Right cardiac atrium (tissue), 5 donors: ENCODE data around the gene FZD4. TPM values are rescaled to one million over a fixed set of nuclear protein-coding genes. Genes with fewer than 3 reads are reported as not detected.
"Not testable (repeated sequence)": the region's sequence is repeated elsewhere in the genome, so short reads cannot be mapped to it uniquely, and the experiment has no call there.

Experiments
- ATAC-seq, 2 donors: fragments of 200-7000 bp; cut with Tn5 transposase; one replicate each; pipeline versions ENCODE4 v1.8.0 to v1.9.1; 2020; ENCODE audit warnings: moderate library complexity in 2 of 2, mild to moderate bottlenecking in 1 of 2
- DNase-seq, 3 donors: peaks; one replicate each; pipeline ENCODE4 v3.0.0-alpha.2; 2020
- H3K27ac ChIP-seq: one replicate; pipeline ENCODE4 v1.5.1; 2013; ENCODE audit warnings: mild to moderate bottlenecking, low read length, control low read depth, moderate library complexity
- H3K27me3 ChIP-seq: one replicate; pipeline ENCODE4 v1.6.1; 2013; ENCODE audit not compliant: control insufficient read depth, insufficient read depth
- H3K4me1 ChIP-seq: one replicate; pipeline ENCODE4 v1.6.1; 2013; ENCODE audit warnings: low read length; ENCODE audit not compliant: control insufficient read depth, insufficient read depth
- H3K4me3 ChIP-seq: one replicate; pipeline ENCODE4 v1.5.1; 2013; ENCODE audit warnings: low read length, control low read depth
- H3K9me3 ChIP-seq: one replicate; pipeline ENCODE4 v1.6.1; 2013; ENCODE audit warnings: low read length; ENCODE audit not compliant: control insufficient read depth
- WGBS: extraction: QIAGEN DNeasy Blood & Tissue Kit; methylation state at CpG from one replicate; pipeline ENCODE4 v1.1.7; 2013; 5-methylcytosine and 5-hydroxymethylcytosine counted together
- intact Hi-C, 4 donors: fragments of 100-400 bp; cut with DNase I; formaldehyde crosslinking; loops; one replicate each; pipeline versions ENCODE4 v1.11.0 to v1.14.0; 2022 to 2023
- long read RNA-seq, 4 donors: library from polyadenylated mRNA; unstranded; transcript quantifications; one replicate each; pipeline ENCODE4 v2.0.0, GENCODE V29; 2020 to 2021
- polyA plus RNA-seq: library from polyadenylated mRNA; stranded (reverse); fragments of 200-250 nt; gene quantifications from one replicate; pipeline ENCODE4 v1.2.3, GENCODE V29; 2013
- total RNA-seq, 4 donors: library from RNA; stranded (reverse); fragmentation: NEBNext Ultra II Directional; extraction: Animal tissue kit (Norgen Biotek cat#: 25700); gene quantifications; one replicate each; pipeline ENCODE4 v1.2.1, GENCODE V29; 2021
- donor health status: healthy with polysubstance abuse.
- donor health status: DM: no; HTN: yes; CAD: no.
- donor health status: DM: no; HTN: no; CAD: no.
- donor health status: DM: no; HTN: yes; CAD: no; lungs with severe emphysema.
- donor health status: DM: yes; HTN: yes; CAD: no.

Gene FZD4
- 10 to 100 TPM; 20.6 to 28.3 (median 24.6) TPM for total RNA-seq
- 13.9 TPM for polyA plus RNA-seq
- long read RNA-seq, donor 1, full-length matches to known transcripts = 2 of 13 reads
- long read RNA-seq, donor 1, partial matches to known transcripts = 0 of 13 reads
- long read RNA-seq, donor 1, other reads (novel, unspliced or antisense) = 11 of 13 reads
- long read RNA-seq, donor 2, full-length matches to known transcripts = 1 of 3 reads
- long read RNA-seq, donor 2, partial matches to known transcripts = 0 of 3 reads
- long read RNA-seq, donor 2, other reads (novel, unspliced or antisense) = 2 of 3 reads
- long read RNA-seq, donor 3, full-length matches to known transcripts = 7 of 51 reads
- long read RNA-seq, donor 3, partial matches to known transcripts = 0 of 51 reads
- long read RNA-seq, donor 3, other reads (novel, unspliced or antisense) = 44 of 51 reads
- long read RNA-seq, donor 4, full-length matches to known transcripts = 4 of 10 reads
- long read RNA-seq, donor 4, partial matches to known transcripts = 0 of 10 reads
- long read RNA-seq, donor 4, other reads (novel, unspliced or antisense) = 6 of 10 reads

DNA sequence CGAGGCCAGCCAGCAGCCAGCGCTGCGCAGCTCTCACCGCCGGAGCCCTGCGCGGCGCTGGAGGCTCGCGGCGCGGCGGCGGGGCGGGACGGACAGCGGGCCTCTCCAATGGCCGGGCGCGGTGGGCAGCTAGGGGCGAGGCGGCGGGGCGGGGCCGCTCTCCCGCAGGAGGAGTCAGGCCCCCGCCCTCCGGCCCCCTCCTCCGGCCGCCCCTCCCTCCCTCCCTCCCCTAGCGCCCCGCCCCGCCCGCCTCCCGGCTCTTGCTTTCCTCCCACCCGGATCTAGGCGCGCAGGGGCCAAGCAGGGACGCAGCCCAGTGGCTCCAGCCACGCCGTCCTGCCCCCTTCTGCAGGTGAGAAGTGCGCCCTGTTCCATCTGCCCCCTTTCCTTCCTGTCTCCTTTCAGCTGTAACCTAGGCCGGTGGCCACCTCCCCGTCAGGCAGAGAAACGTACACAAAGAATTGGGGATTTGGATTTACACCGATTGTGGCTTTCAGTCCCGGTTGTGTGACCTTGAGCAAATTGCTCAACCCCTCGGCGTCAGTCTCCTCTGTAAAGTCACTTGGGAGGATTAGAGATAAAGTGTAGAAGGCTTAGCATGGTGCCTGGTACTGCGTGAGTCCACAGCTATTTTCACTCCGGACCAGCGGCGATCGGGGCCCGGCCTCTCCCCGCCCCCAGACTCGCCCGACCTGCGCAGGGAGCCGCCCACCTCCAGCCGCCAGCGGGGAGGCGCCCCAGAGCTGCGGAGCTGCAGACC lies at the start of gene FZD4:
Gene FZD4 (minus strand): TSS at position 35 of the 760 bp plus-strand sequence. CDS start 310 bp downstream, outside the sequence.
- no peaks in the 10 kb centered on the region for H3K9me3 ChIP-seq
- DNase-seq (peak; percentile 94 to 98 (median 97)), ATAC-seq (peak; percentile 94 to 95)
- under 1% methylated on average over 60 of the region's 64 CpGs for WGBS
- no peaks in the 10 kb centered on the region for H3K27me3 ChIP-seq
- H3K27ac ChIP-seq = peak within 1 kb of the TSS; percentile 97
- intact Hi-C loops = loop anchor here in 1 of 4 donors (5.0 kb wide), 1 partner anchor 82 kb away; the partner anchor contains the start of gene TMEM135
- H3K4me1 ChIP-seq = peaks cover 8% of the 10 kb centered on the region
- H3K4me3 ChIP-seq = peak within 1 kb of the TSS; percentile 87

DNA sequence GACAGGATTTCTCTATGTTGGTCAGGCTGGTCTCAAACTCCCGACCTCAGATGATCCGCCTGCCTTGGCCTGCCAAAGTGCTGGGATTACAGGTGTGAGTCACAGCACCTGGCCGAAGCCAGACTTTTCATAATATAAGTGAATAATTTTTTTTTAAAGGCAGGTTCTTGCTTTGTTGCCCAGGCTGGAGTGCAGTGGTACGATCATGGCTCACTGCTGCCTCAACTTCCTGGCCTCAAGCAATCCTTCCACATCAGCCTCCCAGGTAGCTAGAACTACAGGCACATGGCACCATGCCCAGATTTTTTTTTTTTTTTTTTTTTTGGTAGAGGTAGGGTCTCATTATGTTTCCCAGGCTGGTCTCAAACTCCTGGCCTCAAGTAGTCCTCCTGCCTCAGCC lies 49.1 kb upstream of the FZD4 start:
- WGBS = 96% methylated on average over 4 of the region's 4 CpGs
- not testable (repeated sequence) for DNase-seq

DNA sequence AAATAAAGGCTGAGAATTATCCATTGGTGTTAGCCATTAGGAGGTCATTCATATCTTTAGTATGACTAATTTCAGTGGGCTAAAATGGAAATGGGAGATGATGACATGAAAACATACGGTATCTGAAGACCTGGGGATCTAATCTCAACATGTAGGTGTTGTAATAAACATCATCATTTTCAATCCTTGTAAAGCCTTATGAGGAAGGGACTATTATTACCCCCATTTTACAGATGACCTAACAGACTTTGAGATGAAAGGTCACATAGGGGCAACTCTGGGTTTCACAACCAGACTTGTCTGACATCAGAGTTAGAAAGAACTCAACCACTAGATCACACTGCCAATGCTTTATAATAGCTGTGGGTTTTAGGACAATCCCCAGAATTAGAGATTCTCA lies 47.7 kb upstream of the FZD4 start:
- H3K4me3 ChIP-seq = no peak overlapping the region
- 90% methylated on average over 1 of the region's 1 CpG for WGBS
- intact Hi-C loops = loop anchor here in 1 of 4 donors (5.0 kb wide), 1 partner anchor 51 kb away; no protein-coding TSS in a partner anchor
- H3K4me1 ChIP-seq = no peaks in the 10 kb centered on the region
- DNase-seq (no peak), ATAC-seq (no peak)
- H3K27ac ChIP-seq = no peak overlapping the region
- H3K27me3 ChIP-seq = no peaks in the 10 kb centered on the region
- H3K9me3 ChIP-seq = no peaks in the 10 kb centered on the region

More for the DNA sequence above, 49.1 kb upstream of the FZD4 start:
- H3K4me3 ChIP-seq, H3K4me1 ChIP-seq, ATAC-seq, H3K27me3 ChIP-seq, H3K9me3 ChIP-seq, H3K27ac ChIP-seq: not testable (repeated sequence)
- intact Hi-C loops = loop anchor here in 1 of 4 donors (5.0 kb wide), 1 partner anchor 52 kb away; no protein-coding TSS in a partner anchor

DNA sequence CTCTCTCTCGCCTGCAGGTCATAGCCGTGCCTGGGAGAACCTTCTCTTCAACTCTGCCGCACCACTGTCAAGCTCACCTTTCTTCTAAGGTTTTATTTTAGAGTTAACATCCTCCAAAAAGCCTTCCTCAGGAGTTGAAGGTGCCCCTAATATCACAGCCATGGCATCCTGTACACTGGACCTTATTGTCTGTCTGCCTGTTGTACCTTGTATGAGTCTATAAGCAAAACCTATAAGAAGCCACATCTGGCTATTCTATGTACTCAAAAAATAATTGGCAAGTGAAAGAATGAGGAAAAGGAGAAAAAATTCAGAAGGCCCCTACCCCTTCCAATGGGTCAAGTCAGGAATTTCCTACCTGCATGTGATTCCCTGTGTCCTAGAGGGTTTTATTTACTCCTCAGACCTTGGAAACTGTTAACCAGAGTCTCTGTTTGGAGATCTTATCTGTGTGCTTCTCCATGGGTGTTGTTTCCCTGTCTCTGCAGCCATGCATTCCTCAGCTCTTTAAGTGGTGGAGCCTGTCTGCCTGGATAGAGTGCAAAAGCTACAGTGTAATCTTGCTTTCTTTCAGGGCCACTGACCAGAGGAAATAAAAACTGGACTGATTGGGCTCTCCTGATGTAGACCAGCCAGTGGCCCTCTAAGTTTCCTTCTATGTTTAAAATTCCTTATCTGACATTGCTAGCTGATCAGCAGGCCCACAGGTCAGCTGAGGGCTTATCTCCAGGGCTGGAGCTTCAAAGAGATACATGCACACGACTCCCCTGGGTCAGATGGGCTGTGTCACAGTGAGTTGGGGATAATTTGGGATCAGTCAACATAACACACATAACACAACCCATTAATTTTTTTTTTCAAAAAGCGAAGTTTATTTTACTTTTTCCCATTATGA lies 44.9 kb upstream of the FZD4 start:
- H3K27me3 ChIP-seq = no peaks in the 10 kb centered on the region
- peak; percentile 90 for ATAC-seq
- H3K9me3 ChIP-seq = no peaks in the 10 kb centered on the region
- 64% methylated on average over 5 of the region's 5 CpGs for WGBS
- H3K4me3 ChIP-seq = no peak overlapping the region
- peak in 1 of 3 donors; percentile 72 for DNase-seq
- intact Hi-C loops = loop anchor here in 1 of 4 donors (5.0 kb wide), 1 partner anchor 48 kb away; no protein-coding TSS in a partner anchor
- H3K27ac ChIP-seq = peak overlapping the region; percentile 59
- no peaks in the 10 kb centered on the region for H3K4me1 ChIP-seq

DNA sequence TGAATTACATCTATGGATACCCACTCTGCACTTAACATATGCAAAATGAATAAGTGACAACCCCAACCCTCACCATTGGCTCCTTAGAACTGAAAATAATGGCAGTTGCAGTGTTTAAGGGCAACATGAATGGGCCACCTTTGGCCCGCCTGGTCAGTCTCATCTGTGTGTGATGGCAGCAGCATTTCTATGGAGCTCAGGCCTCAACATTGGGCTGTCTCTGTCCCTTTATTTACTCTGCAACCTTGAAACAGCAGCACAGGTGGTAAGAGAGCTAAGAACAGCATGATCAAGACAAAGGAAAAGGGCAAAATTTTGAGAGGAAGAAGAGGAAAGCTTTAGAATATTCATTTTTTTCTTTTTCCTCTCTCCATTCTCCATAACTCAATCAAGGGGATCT lies 44.2 kb upstream of the FZD4 start:
- H3K4me3 ChIP-seq = no peak overlapping the region
- intact Hi-C loops = no loop called here
- WGBS = 98% methylated on average over 1 of the region's 1 CpG

DNA sequence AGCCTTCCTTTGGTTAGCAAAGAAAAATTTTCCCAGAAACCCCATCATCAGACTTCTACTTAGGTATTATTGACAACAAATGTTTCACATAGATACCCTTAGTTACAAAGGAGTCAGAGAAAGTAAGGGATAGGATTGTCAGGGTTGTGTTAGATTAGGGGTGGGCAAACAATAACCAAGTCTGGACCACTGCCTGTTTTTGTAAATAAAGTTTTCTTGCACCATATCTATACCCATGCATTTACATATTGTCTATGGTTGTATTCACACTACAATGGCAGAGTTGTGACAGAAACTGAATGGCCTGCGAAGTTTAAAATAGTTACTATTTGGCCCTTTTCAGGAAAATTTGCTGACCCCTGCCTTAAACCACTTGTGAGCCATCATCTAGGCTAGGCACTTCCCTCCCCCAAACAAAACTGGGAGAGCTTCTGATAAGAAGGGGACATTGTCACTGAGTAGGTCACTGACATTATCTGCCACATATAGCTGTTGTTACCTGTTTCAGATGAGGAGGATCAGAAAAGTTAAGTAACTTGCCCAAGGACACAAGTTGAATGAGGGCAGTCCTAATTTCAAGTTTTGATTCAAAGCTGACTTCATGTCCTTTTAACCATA lies 41.9 kb upstream of the FZD4 start:
- WGBS = 96% methylated on average over 1 of the region's 1 CpG
- Histone ChIP-seq H3K4me1 (no peaks in the 10 kb centered on the region), H3K27me3 (no peaks in the 10 kb centered on the region), H3K9me3 (no peaks in the 10 kb centered on the region), H3K4me3 (no peak overlapping the region), H3K27ac (no peak overlapping the region)
- ATAC-seq (no peak), DNase-seq (no peak)
- intact Hi-C loops = no loop called here

More for the DNA sequence above, 44.2 kb upstream of the FZD4 start:
- no peak for ATAC-seq
- DNase-seq = no peak
- Histone ChIP-seq H3K27me3 (no peaks in the 10 kb centered on the region), H3K9me3 (no peaks in the 10 kb centered on the region), H3K4me1 (no peaks in the 10 kb centered on the region), H3K27ac (no peak overlapping the region)

DNA sequence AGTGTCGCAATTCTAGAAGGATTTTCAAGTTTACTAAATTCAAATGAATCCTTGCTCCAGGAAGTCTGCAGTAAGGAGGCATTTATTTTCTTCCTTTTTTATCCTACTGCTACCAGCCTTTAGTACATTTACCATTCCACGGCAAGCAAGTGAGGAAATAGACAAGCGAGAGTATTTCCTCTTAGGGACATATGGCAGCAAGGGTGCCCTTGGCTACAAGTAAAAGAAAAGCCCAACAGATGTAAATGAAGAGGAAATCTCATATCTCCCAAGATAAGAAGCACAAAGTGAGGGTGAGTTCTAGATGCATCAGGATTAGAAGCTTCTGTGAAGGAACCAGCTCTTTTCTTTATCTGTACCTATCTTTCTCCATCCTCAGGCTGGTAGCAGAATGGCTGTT lies 37.8 kb upstream of the FZD4 start:
- Histone ChIP-seq H3K9me3 (no peaks in the 10 kb centered on the region), H3K27ac (no peak overlapping the region), H3K27me3 (no peaks in the 10 kb centered on the region), H3K4me1 (peaks cover 5% of the 10 kb centered on the region), H3K4me3 (no peak overlapping the region)
- ATAC-seq (no peak), DNase-seq (no peak)
- WGBS = 66% methylated on average over 3 of the region's 3 CpGs
- intact Hi-C loops = no loop called here

DNA sequence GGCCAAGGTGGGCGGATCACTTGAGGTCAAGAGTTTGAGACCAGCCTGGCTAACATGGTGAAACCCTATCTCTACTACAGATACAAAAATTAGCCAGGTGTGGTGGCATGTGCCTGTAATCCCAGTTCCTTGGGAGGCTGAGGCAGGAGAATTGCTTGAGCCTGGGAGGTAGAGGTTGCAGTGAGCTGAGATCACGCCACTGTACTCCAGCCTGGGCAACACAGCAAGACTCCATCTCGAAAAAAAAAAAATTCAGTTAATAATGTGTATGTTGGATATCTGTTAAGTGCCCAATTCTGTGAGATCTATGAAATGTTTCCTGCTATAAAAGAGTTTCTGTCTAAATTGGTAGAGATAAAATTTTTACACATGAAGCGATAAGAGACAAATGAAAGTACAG lies 37.1 kb upstream of the FZD4 start:
- ATAC-seq, H3K9me3 ChIP-seq, intact Hi-C loops, H3K27me3 ChIP-seq, DNase-seq, H3K4me1 ChIP-seq, H3K4me3 ChIP-seq, H3K27ac ChIP-seq: not testable (repeated sequence)
- WGBS = 97% methylated on average over 4 of the region's 4 CpGs

DNA sequence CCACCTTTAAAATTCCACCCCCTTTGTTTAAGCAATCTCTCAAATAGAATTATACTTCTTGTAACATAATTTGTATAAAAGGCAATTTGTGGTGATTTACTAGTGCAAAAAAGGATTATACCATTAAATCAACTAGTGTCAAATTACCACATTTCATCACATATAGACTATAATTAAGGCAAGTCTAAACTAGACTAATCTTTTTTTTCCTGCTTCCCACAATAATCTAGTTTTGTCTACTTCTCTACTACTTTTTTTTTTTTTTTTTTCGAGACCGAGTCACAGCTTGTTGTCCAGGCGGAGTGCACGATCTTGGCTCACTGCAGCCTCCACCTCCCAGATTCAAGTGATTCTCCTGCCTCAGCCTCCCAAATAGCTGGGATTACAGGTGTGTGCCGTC lies 36.1 kb upstream of the FZD4 start:
- Histone ChIP-seq H3K27me3 (no peaks in the 10 kb centered on the region), H3K9me3 (no peaks in the 10 kb centered on the region), H3K27ac (no peak overlapping the region), H3K4me1 (peaks cover 5% of the 10 kb centered on the region), H3K4me3 (no peak overlapping the region)
- 96% methylated on average over 5 of the region's 5 CpGs for WGBS
- DNase-seq = no peak
- intact Hi-C loops = no loop called here
- ATAC-seq = no peak

DNA sequence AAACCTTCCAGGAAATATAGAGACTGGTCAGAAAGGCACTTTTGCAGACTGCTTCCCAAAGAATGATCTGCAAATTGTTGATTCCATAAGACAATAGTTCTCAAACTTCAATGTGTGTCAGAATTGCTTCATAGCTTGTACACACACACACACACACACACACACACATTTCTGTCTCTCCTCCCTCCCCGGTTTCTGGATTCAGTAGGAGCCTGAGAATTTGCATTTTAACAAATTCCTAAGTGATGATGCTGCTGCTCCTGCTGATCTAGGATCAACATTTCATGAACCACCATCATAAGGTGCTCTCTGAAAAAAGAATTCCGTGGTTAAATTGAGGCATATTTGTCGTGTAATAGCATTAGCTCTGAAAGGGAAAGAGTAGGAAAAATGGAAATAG lies 35.3 kb upstream of the FZD4 start:
- Histone ChIP-seq H3K9me3 (no peaks in the 10 kb centered on the region), H3K27me3 (no peaks in the 10 kb centered on the region), H3K4me1 (peaks cover 8% of the 10 kb centered on the region), H3K4me3 (no peak overlapping the region), H3K27ac (no peak overlapping the region)
- 63% methylated on average over 3 of the region's 3 CpGs for whole genome bisulfite sequencing
- no peak for ATAC-seq
- intact Hi-C loops = no loop called here
- DNase-seq = no peak
